Trophoblast cell (in vitro differentiated cells and primary cell): ENCODE measurements around the gene SPDYE1.

ENCODE experiments used
- DNase-seq, 2 donors: peaks; one replicate each; pipeline ENCODE4 v3.0.0-alpha.2; 2016
- H2AFZ ChIP-seq: 2 replicates; pipeline ENCODE4 v1.6.1; 2013; ENCODE audit warnings: low read length, moderate library complexity, mild to moderate bottlenecking; ENCODE audit not compliant: insufficient read depth, poor library complexity
- H2AK5ac ChIP-seq: 2 replicates; pipeline ENCODE4 v1.6.1; 2013; ENCODE audit warnings: mild to moderate bottlenecking, low read length
- H2BK120ac ChIP-seq: 2 replicates; pipeline ENCODE4 v1.6.1; 2013; ENCODE audit warnings: low read length, mild to moderate bottlenecking, moderate library complexity; ENCODE audit not compliant: insufficient read depth, poor library complexity
- H2BK12ac ChIP-seq: 2 replicates; pipeline ENCODE4 v1.6.1; 2013; ENCODE audit warnings: mild to moderate bottlenecking, low read length, moderate library complexity
- H2BK5ac ChIP-seq: 2 replicates; pipeline ENCODE4 v1.6.1; 2013; ENCODE audit warnings: low read length, low read depth, moderate library complexity, mild to moderate bottlenecking; ENCODE audit not compliant: poor library complexity
- H3K14ac ChIP-seq: 2 replicates; pipeline ENCODE4 v1.6.1; 2013; ENCODE audit warnings: mild to moderate bottlenecking, low read length
- H3K18ac ChIP-seq: 2 replicates; pipeline ENCODE4 v1.6.1; 2013; ENCODE audit warnings: mild to moderate bottlenecking, low read length
- H3K23ac ChIP-seq: 2 replicates; pipeline ENCODE4 v1.6.1; 2013; ENCODE audit warnings: low read length
- H3K27ac ChIP-seq: 2 replicates; pipeline ENCODE4 v1.5.1; 2013; ENCODE audit warnings: low read depth, mild to moderate bottlenecking, inconsistent platforms, low read length, moderate library complexity
- H3K27me3 ChIP-seq: 2 replicates; pipeline ENCODE4 v1.6.1; 2013; ENCODE audit warnings: inconsistent platforms, mild to moderate bottlenecking, low read length, moderate library complexity; ENCODE audit not compliant: insufficient read depth
- H3K36me3 ChIP-seq, 2 experiments: 1 replicate in 1 of 2; 2 replicates in 1 of 2; pipeline ENCODE4 v1.6.1; 2013; ENCODE audit warnings: low read length in 2 of 2, mild to moderate bottlenecking in 2 of 2, moderate library complexity in 1 of 2; ENCODE audit not compliant: insufficient read depth in 2 of 2, control insufficient read depth in 1 of 2
- H3K4ac ChIP-seq: 2 replicates; pipeline ENCODE4 v1.6.1; 2013; ENCODE audit warnings: low read depth, mild to moderate bottlenecking, low read length, moderate library complexity
- H3K4me1 ChIP-seq, 2 experiments: 1 replicate in 1 of 2; 2 replicates in 1 of 2; pipeline ENCODE4 v1.6.1; 2013; ENCODE audit warnings: low read length in 2 of 2, mild to moderate bottlenecking in 2 of 2, moderate library complexity in 1 of 2; ENCODE audit not compliant: insufficient read depth in 2 of 2, control insufficient read depth in 1 of 2
- H3K4me2 ChIP-seq: 2 replicates; pipeline ENCODE4 v1.6.1; 2013; ENCODE audit warnings: inconsistent platforms, mild to moderate bottlenecking, low read length, moderate library complexity
- H3K4me3 ChIP-seq: 2 replicates; pipeline ENCODE4 v1.5.1; 2013; ENCODE audit warnings: mild to moderate bottlenecking, low read depth, low read length, inconsistent platforms
- H3K79me1 ChIP-seq: one replicate; pipeline ENCODE4 v1.6.1; 2013; ENCODE audit warnings: low read length
- H3K79me2 ChIP-seq: 2 replicates; pipeline ENCODE4 v1.6.1; 2013; ENCODE audit warnings: low read length, mild to moderate bottlenecking; ENCODE audit not compliant: control insufficient read depth, insufficient read depth, poor library complexity
- H3K9ac ChIP-seq: 2 replicates; pipeline ENCODE4 v1.6.1; 2013; ENCODE audit warnings: mild to moderate bottlenecking, low read length
- H3K9me3 ChIP-seq: 2 replicates; pipeline ENCODE4 v1.6.1; 2013; ENCODE audit warnings: low read depth, mild to moderate bottlenecking, control low read depth, inconsistent platforms, low read length; ENCODE audit not compliant: insufficient read depth
- H4K12ac ChIP-seq: 2 replicates; pipeline ENCODE4 v1.6.1; 2013; ENCODE audit warnings: low read depth, mild to moderate bottlenecking, low read length, moderate library complexity
- H4K8ac ChIP-seq: 2 replicates; pipeline ENCODE4 v1.6.1; 2013; ENCODE audit warnings: low read depth, mild to moderate bottlenecking, low read length, moderate library complexity
- H4K91ac ChIP-seq: one replicate; pipeline ENCODE4 v1.6.1; 2013; ENCODE audit warnings: low read depth, mild to moderate bottlenecking, low read length, moderate library complexity
- WGBS: extraction: QIAGEN DNeasy Blood & Tissue Kit; methylation state at CpG from one replicate; pipeline ENCODE4 v1.1.7; 2013; ENCODE audit warnings: missing lambda C conversion rate; ENCODE audit not compliant: insufficient read length, insufficient coverage; ENCODE audit errors: extremely low coverage; 5-methylcytosine and 5-hydroxymethylcytosine counted together

SPDYE1 gene

GRCh38 chr7:44051611-44052220, 54.0 kb downstream of the SPDYE1 start:
- no peak overlapping the region for H2BK12ac ChIP-seq
- WGBS, result no CpG with 5 or more reads among the region's 5 CpGs
- H3K14ac ChIP-seq, result no peak overlapping the region
- no peak overlapping the region for H3K18ac ChIP-seq
- H2AK5ac ChIP-seq, result no peak overlapping the region
- no peak overlapping the region for H2BK120ac ChIP-seq
- H3K79me1 ChIP-seq, result no peaks in the 10 kb centered on the region
- peaks cover 41 to 45% of the 10 kb centered on the region in 2 experiments for H3K36me3 ChIP-seq
- H3K4me1 ChIP-seq, result no peaks in the 10 kb centered on the region
- H3K4me3 ChIP-seq, result no peak overlapping the region
- H4K12ac ChIP-seq, result no peak overlapping the region
- no peak overlapping the region for H3K23ac ChIP-seq
- H3K4ac ChIP-seq, result no peak overlapping the region
- no peak overlapping the region for H2AFZ ChIP-seq
- H3K27ac ChIP-seq, result no peak overlapping the region
- H3K4me2 ChIP-seq, result no peak overlapping the region
- no peaks in the 10 kb centered on the region for H3K9me3 ChIP-seq
- no peak overlapping the region for H2BK5ac ChIP-seq
- H4K8ac ChIP-seq, result no peak overlapping the region
- no peak for DNase-seq
- no peak overlapping the region for H3K9ac ChIP-seq
- no peaks in the 10 kb centered on the region for H3K79me2 ChIP-seq
- no peak overlapping the region for H4K91ac ChIP-seq
- H3K27me3 ChIP-seq, result no peaks in the 10 kb centered on the region

DNA sequence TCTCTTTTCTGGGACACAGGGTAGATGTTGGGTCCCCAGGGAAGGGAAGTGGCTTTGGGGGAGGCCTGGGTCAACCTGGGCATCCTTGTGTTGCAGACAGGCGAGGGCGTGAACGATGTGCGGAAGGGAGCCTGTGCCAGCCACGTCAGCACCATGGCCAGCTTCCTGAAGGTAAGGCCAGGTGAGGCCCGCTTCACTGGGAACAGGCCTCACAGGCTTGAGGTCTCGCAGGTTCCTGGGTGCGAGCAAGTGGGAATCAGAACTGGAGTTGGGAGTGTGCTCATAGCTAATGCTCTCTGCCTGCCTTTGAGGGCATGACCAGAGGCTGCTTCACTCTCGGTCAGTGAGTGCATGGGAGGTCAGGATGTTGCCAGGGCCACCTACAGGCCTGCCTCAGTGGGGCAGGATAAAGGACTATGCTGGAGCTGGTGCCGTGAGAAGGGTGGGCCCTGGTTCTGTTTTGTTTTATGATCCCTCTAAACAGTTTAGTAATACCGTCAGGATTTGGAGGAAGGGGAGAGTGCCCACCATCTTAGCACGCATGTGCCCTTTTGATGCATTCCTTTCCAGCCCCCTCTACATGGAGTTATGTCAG, 55.2 kb downstream of the SPDYE1 start:
- Histone ChIP-seq H3K27ac (no peak overlapping the region), H4K12ac (no peak overlapping the region), H3K9me3 (no peaks in the 10 kb centered on the region), H2BK120ac (no peak overlapping the region), H3K9ac (no peak overlapping the region), H3K4ac (no peak overlapping the region), H3K14ac (no peak overlapping the region), H2AFZ (no peak overlapping the region), H4K91ac (no peak overlapping the region), H2BK5ac (no peak overlapping the region), H3K79me2 (no peaks in the 10 kb centered on the region), H2AK5ac (no peak overlapping the region), H2BK12ac (no peak overlapping the region), H3K18ac (no peak overlapping the region), H3K36me3 (peaks cover 51% of the 10 kb centered on the region in 2 experiments), H3K27me3 (no peaks in the 10 kb centered on the region), H3K4me3 (no peak overlapping the region), H3K23ac (no peak overlapping the region), H3K4me2 (no peak overlapping the region), H3K4me1 (no peaks in the 10 kb centered on the region), H4K8ac (no peak overlapping the region), H3K79me1 (no peaks in the 10 kb centered on the region)
- WGBS, result no CpG with 5 or more reads among the region's 12 CpGs
- no peak for DNase-seq

DNA sequence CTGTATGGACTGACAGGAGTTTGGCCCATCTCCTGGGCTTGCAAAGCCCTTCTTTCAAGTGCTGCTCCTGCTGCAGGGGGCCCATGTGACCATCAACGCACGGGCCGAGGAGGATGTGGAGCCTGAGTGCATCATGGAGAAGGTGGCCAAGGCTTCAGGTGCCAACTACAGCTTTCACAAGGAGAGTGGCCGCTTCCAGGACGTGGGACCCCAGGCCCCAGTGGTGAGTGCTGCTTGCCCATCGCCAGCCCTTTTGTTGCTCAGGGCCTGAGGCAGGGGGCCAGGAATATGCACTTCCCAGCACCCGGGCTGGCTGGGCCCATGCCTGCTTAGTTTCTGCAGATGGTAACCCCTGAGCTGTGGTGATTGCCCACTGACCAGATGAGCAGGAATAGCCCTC, 59.0 kb downstream of the SPDYE1 start:
- no peak overlapping the region for H3K4me3 ChIP-seq
- H3K23ac ChIP-seq, result no peak overlapping the region
- no peaks in the 10 kb centered on the region for H3K27me3 ChIP-seq
- no peak overlapping the region for H3K4ac ChIP-seq
- no peak overlapping the region for H4K12ac ChIP-seq
- no peak overlapping the region for H2BK120ac ChIP-seq
- no peak for DNase-seq
- H3K27ac ChIP-seq, result no peak overlapping the region
- no peak overlapping the region for H4K8ac ChIP-seq
- WGBS, result no CpG with 5 or more reads among the region's 7 CpGs
- H3K4me2 ChIP-seq, result no peak overlapping the region
- H2AFZ ChIP-seq, result no peak overlapping the region
- H3K36me3 ChIP-seq, result peaks cover 67% of the 10 kb centered on the region in 2 experiments
- no peak overlapping the region for H4K91ac ChIP-seq
- no peak overlapping the region for H2BK12ac ChIP-seq
- no peaks in the 10 kb centered on the region for H3K9me3 ChIP-seq
- H2BK5ac ChIP-seq, result no peak overlapping the region
- no peak overlapping the region for H2AK5ac ChIP-seq
- no peak overlapping the region for H3K9ac ChIP-seq
- no peak overlapping the region for H3K14ac ChIP-seq
- H3K18ac ChIP-seq, result no peak overlapping the region
- no peaks in the 10 kb centered on the region for H3K79me1 ChIP-seq
- no peaks in the 10 kb centered on the region for H3K79me2 ChIP-seq
- no peaks in the 10 kb centered on the region for H3K4me1 ChIP-seq

GRCh38 chr7:44057181-44057848, 59.6 kb downstream of the SPDYE1 start:
- no peak overlapping the region for H2BK12ac ChIP-seq
- no peak overlapping the region for H2AK5ac ChIP-seq
- WGBS, result no CpG with 5 or more reads among the region's 11 CpGs
- H3K4me1 ChIP-seq, result no peaks in the 10 kb centered on the region
- H3K9ac ChIP-seq, result no peak overlapping the region
- no peak overlapping the region for H4K91ac ChIP-seq
- no peaks in the 10 kb centered on the region for H3K79me2 ChIP-seq
- H3K79me1 ChIP-seq, result no peaks in the 10 kb centered on the region
- H2AFZ ChIP-seq, result no peak overlapping the region
- DNase-seq, result no peak
- no peaks in the 10 kb centered on the region for H3K27me3 ChIP-seq
- no peaks in the 10 kb centered on the region for H3K9me3 ChIP-seq
- no peak overlapping the region for H3K4me2 ChIP-seq
- H2BK120ac ChIP-seq, result no peak overlapping the region
- H3K4me3 ChIP-seq, result no peak overlapping the region
- H3K36me3 ChIP-seq, result peaks cover 69 to 71% of the 10 kb centered on the region in 2 experiments
- no peak overlapping the region for H3K27ac ChIP-seq
- H3K4ac ChIP-seq, result no peak overlapping the region
- no peak overlapping the region for H3K23ac ChIP-seq
- no peak overlapping the region for H2BK5ac ChIP-seq
- no peak overlapping the region for H4K8ac ChIP-seq
- no peak overlapping the region for H3K18ac ChIP-seq
- no peak overlapping the region for H3K14ac ChIP-seq
- H4K12ac ChIP-seq, result no peak overlapping the region
